Skeletal muscle cell (primary cell): ENCODE measurements around the gene MDM2.
"Not testable (repeated sequence)": the region's sequence is repeated elsewhere in the genome, so short reads cannot be mapped to it uniquely, and the experiment has no call there.

Experiments
- DNase-seq: peaks from one replicate; pipeline ENCODE4 v3.0.0-alpha.2; 2010; ENCODE audit warnings: low read depth
- H3K4me3 ChIP-seq: 2 replicates; pipeline ENCODE4 v1.5.1; 2011; ENCODE audit warnings: low read depth, mild to moderate bottlenecking, control low read depth, low read length, moderate library complexity

MDM2 gene

DNA sequence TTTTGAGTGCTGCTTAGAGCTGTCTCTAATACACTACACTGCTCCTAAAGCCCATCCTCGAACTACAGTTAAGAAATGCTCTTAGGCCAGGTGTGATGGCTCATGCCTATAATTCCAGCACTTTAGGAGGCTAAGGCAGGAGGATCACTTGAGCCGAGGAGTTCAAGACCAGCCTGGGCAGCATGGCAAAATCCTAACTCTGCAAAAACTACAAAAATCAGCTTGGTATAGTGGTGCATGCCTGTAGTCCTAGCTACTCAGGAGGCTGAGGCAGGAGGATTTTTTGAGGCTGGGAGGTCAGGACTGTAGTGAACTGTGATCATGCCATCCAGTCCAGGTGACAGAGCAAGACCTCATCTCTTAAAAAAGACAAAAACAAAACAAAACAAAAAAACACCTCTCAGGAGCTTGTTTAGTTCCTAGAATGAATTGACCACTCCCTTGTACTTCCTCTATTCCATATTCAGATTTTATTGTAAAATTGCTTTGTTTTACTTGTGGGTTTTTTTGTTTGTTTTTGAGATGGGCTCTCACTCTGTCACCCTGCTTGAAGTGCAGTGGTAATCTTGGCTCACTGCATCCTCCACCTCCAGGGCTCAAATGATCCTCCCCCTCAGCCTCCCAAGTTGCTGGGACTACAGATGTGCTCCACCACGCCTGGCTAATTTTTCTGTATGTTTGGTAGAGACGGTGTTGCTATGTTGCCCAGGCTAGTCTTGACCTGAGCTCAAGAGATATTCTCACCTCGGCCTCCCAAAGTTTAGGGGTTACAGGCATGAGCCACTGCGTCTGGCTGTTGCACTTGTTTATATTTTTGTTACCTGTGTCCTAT lies 13.6 kb downstream of the MDM2 start:
- H3K4me3 ChIP-seq = no peak overlapping the region
- DNase-seq = no peak

DNA sequence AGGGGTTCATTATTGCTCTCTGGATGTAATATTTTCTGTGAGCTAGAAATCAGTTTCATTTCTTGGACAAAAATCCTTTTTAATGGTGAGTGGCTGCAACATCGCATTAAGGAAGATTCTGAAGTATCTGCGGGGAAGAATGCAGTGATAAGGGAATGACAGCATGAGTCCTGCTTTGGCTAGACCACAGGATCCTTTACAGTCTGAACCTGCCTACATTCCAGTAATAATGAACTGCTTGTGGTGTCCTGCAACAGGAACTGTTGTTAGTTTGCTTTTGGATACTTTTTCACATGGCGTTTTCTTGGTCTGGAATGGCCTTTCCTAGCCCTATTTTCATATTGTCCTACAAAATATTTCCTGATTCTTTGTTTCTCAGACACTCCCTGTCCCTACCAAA lies 15.7 kb downstream of the MDM2 start:
- DNase-seq = no peak
- no peak overlapping the region for H3K4me3 ChIP-seq

- H3K4me3 ChIP-seq = no peak overlapping the region
- DNase-seq = no peak
Observed at GRCh38 chr12:68824131-68824530, 16.2 kb downstream of the MDM2 start.

- H3K4me3 ChIP-seq = no peak overlapping the region
- no peak for DNase-seq
Observed at GRCh38 chr12:68824597-68825250, 16.7 kb downstream of the MDM2 start.

- DNase-seq = no peak
Observed at GRCh38 chr12:68825569-68826217, 17.7 kb downstream of the MDM2 start.

DNA sequence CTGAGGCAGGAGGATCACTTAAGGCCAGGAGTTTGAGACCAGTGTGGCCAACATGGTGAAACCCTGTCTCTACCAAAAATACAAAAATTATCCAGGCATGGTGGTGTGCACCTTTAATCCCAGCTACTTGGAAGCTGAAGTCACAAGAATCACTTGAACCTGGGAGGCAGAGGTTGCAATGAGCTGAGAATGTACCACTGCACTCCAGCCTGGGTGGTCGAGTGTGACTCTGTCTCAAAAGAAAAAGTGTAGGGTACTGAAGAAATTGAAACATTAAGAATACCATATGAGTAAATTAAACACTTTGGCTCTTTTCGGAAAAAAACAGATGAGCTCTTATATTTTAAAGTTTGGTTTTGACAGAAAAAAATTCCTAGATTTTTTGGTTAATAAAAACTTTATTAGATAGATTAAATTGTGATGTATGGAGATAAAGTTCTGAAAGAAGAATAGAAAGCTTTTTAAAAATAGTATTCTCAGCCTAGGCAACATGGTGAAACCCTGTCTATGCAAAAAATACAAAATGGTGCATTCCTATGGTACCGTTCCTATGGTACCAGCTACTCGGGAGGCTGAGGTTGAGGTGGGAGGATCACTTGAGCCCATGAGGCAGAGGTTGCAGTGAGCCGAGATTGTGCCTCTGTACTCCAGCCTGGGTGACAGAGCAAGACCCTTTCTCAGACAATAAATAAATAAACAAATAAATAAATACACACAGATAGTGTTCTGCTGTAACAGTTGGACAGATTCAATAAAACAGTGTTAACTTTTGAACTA lies 20.1 kb downstream of the MDM2 start:
- DNase-seq = no peak

More at GRCh38 chr12:68825569-68826217, 17.7 kb downstream of the MDM2 start:
- no peak overlapping the region for H3K4me3 ChIP-seq

GRCh38 chr12:68828672-68829068 lies 20.7 kb downstream of the MDM2 start:
- H3K4me3 ChIP-seq = no peak overlapping the region
- no peak for DNase-seq

More for the DNA sequence above, 20.1 kb downstream of the MDM2 start:
- no peak overlapping the region for H3K4me3 ChIP-seq

DNA sequence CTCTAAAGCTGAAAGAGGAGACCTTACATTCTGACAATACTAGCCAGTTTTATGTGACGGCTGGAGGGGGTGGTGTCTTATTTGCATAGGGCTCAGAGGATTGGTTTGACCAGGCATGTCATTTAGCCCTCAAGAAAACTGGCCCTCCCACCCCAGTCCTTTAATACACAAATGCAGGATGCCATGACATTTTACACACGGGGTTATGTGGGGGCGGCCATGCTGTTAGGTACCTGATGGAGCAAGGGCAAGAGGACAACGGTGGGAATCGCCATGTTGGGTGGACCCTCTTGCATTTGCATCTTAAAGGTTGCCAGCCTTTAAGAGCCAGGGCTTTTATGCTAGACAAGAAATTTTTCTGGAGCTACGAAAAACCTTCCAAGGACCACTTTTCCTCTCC lies 23.3 kb downstream of the MDM2 start:
- no peak overlapping the region for H3K4me3 ChIP-seq
- DNase-seq = no peak

DNA sequence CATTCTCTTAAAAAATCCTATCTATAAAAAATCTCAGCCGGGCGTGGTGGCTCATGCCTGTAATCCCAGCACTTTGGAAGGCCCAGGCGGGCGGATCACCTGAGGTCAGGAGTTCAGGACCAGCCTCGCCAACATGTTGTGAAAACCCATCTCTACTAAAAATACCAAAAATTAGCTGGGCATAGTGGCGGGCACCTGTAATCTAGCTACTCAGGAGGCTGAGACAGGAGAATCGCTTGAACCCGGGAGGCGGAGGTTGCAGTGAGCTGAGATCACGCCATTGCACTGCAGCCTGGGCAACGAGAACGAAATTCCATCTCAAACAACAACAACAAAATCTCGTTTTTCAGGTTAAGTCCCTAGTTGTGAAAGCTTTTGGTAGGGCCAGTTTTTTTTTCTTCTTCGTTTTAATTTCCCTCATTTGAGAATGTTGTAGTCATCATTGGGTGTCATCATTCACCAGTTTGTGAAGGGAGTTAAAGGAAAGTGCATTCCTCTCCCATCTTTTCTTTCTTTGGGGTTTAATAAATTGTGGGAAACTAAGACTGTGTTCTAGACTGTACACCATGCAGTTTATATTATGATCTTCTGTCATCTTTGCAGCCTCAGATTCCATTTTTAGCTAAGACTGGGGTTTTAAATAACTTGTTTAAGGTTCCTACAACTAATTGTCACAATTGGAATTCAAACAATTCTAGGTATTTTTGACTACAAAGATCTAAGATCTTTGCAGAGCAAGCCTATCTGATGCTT lies 23.9 kb downstream of the MDM2 start:
- H3K4me3 ChIP-seq = no peak overlapping the region

DNA sequence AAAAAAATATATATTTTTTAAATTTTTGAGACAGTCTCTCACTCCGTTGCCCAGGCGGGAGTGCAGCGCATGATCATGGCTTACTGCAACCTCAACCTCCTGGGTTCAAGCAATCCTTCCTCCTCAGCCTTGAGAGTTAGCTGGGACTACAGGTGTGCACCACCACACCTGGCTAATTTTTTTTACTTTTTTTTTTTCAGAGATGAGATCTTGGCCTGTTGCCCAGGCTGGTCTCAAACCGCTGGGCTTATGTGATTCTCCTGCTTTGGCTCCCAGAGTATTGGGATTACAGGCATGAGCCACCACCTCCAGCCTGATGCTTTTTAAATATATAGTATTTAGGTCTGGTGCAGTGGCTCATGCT lies 24.5 kb downstream of the MDM2 start:
- H3K4me3 ChIP-seq = no peak overlapping the region
- no peak for DNase-seq

More for the DNA sequence above, 23.9 kb downstream of the MDM2 start:
- no peak for DNase-seq

- DNase-seq = no peak
- no peak overlapping the region for H3K4me3 ChIP-seq
Observed at GRCh38 chr12:68833508-68833907, 25.5 kb downstream of the MDM2 start.

DNA sequence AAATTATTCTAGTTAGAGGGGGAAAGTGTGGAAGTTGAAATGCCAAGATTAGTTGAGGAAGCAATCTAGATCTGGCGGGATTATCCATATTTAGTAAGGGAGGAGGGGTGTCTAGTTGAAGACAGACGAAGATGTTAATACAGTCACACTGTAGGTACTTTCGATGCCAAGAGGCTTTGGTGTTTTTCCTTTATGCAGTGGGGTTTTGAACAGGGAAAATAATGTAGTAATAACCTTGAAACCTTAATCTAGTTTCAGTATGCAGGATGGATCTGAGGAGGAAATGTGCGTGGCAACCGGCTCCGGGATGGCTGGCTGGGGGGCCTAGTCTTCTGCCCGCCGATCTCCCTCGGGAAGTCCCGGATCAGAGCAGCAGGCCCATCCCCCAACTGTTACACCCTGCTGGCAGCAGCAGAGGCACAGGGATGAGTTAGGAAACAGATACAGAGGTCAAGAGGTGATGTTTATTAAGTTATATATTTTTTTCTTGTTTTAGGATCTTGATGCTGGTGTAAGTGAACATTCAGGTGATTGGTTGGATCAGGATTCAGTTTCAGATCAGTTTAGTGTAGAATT lies 27.4 kb downstream of the MDM2 start:
- no peak overlapping the region for H3K4me3 ChIP-seq
- DNase-seq = no peak

DNA sequence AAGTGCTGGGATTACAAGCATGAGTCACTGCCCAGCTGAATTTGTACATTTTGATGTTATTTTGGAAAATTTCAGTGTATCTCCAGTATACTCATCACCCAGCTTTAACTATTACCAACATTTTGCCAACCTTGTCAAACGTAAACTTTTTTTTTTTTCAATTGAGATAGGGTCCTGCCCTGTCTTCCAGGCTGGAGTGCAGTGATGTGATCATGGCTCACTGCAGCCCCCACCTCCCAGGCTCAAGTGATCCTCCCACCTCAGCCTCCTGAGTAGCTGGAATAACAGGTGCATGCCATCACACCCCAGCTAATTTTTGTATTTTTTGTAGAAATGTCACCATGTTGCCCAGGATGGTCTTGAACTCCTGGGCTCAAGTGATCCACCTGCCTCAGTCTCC lies 29.2 kb downstream of the MDM2 start:
- no peak overlapping the region for H3K4me3 ChIP-seq
- no peak for DNase-seq

- DNase-seq = no peak
- H3K4me3 ChIP-seq = no peak overlapping the region
Observed at GRCh38 chr12:68838046-68838886, 30.3 kb downstream of the MDM2 start.

GRCh38 chr12:68839183-68840147 lies 31.5 kb downstream of the MDM2 start:
- DNase-seq = no peak
- no peak overlapping the region for H3K4me3 ChIP-seq

- DNase-seq = not testable (repeated sequence)
Observed at GRCh38 chr12:68841175-68841574, 33.2 kb downstream of the MDM2 start.

DNA sequence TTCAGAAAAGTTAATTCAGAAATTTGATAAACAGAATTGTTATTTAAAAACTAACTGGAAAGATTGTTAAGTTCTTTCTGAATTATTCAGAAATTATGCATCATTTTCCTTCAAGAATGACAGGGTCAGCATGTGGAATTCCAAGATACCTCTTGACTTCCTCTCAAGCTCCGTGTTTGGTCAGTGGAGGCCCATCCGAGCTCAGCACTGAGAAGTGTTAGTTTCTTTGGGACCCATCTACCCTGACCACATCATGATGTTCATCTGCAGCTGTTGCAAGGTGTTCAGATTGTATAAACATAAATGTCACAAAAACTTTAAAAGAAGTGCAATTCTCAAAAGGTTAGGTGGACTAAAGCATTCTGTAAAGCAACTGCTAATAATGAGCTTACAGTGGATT lies 33.7 kb downstream of the MDM2 start:
- DNase-seq = no peak

More at GRCh38 chr12:68841175-68841574, 33.2 kb downstream of the MDM2 start:
- not testable (repeated sequence) for H3K4me3 ChIP-seq

More for the DNA sequence above, 33.7 kb downstream of the MDM2 start:
- no peak overlapping the region for H3K4me3 ChIP-seq
